AG09309 (cell line): ENCODE results near the gene GPR156.
A peak's percentile ranks its signal among the peaks of the same experiment; 100 is the strongest.

Experiments
- DNase-seq: peaks from one replicate; pipeline ENCODE4 v3.0.0-alpha.2; 2010; ENCODE audit warnings: low read depth
- H3K4me3 ChIP-seq: 2 replicates; pipeline ENCODE4 v1.5.1; 2011; ENCODE audit warnings: mild to moderate bottlenecking, low read depth, low read length, moderate library complexity; ENCODE audit not compliant: control insufficient read depth
- TF ChIP-seq, protein P1 (sequence below): IDR thresholded peaks from 2 replicates; pipeline ENCODE4 v1.5.1; 2011; ENCODE audit warnings: mild to moderate bottlenecking, low read depth, low read length, inconsistent platforms; ENCODE audit not compliant: insufficient read depth, control insufficient read depth; ENCODE audit errors: missing control alignments

The GPR156 gene

DNA sequence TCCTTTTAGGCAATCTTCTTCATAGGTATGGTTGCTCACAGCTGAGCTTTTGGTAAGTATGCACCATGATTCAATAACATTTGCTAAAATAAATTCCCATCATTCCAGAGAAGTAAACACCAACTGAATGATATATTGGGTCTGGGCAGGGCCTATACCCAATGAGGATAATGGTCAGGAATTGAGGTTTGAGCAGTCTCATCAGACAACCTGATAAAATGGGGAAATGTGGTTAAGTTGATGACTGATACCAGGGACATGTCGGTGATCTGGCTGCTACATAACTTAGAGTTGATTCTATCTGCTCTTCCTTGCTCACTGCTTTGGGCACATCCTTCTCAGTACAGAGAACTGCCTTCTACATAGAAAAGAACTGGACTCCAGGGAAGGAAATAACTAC, 92.9 kb downstream of the GPR156 start:
- DNase-seq, result no peak
- TF ChIP-seq, protein P1, sequence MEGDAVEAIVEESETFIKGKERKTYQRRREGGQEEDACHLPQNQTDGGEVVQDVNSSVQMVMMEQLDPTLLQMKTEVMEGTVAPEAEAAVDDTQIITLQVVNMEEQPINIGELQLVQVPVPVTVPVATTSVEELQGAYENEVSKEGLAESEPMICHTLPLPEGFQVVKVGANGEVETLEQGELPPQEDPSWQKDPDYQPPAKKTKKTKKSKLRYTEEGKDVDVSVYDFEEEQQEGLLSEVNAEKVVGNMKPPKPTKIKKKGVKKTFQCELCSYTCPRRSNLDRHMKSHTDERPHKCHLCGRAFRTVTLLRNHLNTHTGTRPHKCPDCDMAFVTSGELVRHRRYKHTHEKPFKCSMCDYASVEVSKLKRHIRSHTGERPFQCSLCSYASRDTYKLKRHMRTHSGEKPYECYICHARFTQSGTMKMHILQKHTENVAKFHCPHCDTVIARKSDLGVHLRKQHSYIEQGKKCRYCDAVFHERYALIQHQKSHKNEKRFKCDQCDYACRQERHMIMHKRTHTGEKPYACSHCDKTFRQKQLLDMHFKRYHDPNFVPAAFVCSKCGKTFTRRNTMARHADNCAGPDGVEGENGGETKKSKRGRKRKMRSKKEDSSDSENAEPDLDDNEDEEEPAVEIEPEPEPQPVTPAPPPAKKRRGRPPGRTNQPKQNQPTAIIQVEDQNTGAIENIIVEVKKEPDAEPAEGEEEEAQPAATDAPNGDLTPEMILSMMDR, result no peak
- H3K4me3 ChIP-seq, result no peak overlapping the region

DNA sequence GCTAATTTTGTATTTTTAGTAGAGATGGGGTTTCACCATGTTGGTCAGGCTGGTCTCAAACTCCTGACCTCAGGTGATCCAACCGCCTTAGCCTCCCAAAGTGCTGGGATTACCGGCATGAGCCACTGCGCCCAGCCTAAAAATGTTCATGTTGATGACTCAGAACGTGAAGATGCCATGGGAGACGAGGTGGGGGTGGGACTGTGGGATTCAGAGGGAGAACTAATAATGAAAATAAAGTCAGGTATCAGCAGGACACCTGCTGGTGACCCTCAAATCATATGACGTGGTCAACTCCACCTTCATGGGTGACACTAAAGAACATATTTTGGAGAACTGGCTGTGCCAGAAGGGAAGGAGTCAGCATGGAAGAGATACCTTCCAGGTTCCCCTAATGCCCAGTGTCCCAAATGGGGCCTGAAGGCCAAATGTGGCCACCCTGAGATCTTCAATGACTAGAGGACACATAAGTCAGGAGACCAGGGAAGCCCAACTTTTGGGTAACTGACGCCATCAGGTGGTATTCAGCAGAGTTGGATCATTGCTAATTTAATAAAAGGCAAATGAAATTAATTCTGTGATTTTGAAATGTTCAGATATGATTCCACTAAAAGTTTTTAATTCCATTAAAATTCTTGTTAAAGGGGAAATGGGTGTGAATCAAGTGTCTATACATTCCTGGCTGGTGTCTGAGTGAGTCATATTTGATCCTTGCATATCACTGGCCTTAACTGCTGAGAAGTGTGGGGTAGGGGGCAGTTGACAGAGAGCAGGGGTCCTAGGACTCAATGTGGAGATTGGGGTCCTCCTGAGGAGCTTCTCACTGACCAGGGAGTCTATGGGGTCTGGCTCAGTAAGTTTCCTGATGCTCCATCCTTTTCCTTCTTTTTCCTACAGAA, 102.2 kb downstream of the GPR156 start:
- TF ChIP-seq, protein P1, result peak; percentile 60
- no peak for DNase-seq
- H3K4me3 ChIP-seq, result no peak overlapping the region

DNA sequence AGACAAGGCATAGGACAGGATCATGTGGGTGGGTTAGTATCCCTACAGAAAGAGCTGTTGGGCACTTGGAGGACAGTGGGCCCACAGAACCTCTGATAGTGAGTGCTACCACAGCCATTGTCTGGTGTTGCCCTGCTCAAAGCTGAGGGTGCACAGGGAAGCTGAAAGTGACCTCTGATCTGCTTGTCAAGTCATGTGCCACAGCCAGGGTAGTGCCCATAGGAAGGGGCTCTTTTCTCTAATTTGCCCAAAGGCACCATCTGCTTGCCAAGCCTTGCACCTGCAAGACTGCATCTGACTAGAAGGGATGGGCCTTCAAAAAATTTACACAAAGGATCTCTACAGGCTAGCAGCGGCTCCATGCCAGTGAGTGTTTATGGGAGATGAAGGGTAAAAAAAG, 103.4 kb downstream of the GPR156 start:
- H3K4me3 ChIP-seq, result no peak overlapping the region
- TF ChIP-seq, protein P1, result peak; percentile 14

GRCh38 chr3:120180731-120181412, 104.2 kb downstream of the GPR156 start:
- DNase-seq, result no peak
- TF ChIP-seq, protein P1, result no peak
- no peak overlapping the region for H3K4me3 ChIP-seq

More for the DNA sequence above, 103.4 kb downstream of the GPR156 start:
- DNase-seq, result no peak

DNA sequence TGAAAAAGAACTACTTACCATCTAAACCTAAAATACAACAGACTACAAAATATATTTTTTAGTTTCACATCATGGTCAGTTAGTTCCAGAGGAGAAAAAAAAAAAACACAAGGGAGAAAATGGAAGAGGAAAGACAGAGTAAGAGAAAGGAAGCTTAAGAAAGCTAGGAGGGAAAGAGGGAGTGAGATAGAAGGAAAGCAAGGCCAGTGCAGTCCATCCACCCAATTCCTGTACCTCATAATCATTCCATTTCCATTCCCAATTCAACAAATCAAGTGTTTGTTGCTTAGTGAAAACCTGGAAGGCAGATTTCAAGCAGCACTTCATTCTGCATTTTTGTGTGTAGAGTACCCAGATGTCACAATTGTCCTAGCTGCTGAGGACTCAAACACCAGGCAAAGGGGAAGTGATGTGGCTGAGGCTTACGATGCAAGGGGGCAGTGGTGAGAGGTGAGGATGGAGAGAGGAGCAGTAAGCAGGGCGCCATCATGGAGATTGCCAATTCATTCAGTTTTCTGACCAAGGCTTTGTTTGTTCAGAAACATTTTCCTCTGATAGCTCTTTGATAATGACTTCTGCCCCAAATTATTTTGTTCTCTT, 107.2 kb downstream of the GPR156 start:
- DNase-seq, result no peak
- TF ChIP-seq, protein P1, result no peak
- no peak overlapping the region for H3K4me3 ChIP-seq

- no peak for DNase-seq
- no peak overlapping the region for H3K4me3 ChIP-seq
- TF ChIP-seq, protein P1, result peak; percentile 18
Observed at GRCh38 chr3:120177151-120177550, 107.9 kb downstream of the GPR156 start.
